ENCODE measurements around the gene E2F2. TPM values are rescaled to one million over a fixed set of nuclear protein-coding genes. Genes with fewer than 3 reads are reported as not detected.
A peak's percentile ranks its signal among the peaks of the same experiment; 100 is the strongest.

The E2F2 gene
- total and polyA plus RNA-seq, 2 of the 13 experiments (the other 11 are each of a cell fraction or from before 2014, with no cell fraction given): 0.65 to 6.6 TPM

- in situ Hi-C loops (cut with HindIII; ENCODE audit: extremely low pct_ligation_motif_present, low pct_unique_long_range_greater_than_20kb): no loop called here
- Histone ChIP-seq H2AFZ (ENCODE audit: low read length) (no peak overlapping the region), H3K4me2 (ENCODE audit: low read depth, low read length) (no peak overlapping the region), H4K20me1 (ENCODE audit: insufficient read depth, low read length) (no peaks in the 10 kb centered on the region), H3K4me1 (ENCODE audit: insufficient read depth, low read length) (peaks cover 83% of the 10 kb centered on the region), H3K9ac (ENCODE audit: insufficient read depth, low read depth, low read length) (no peak overlapping the region), H3K27me3 (ENCODE audit: control insufficient read depth in 1 of 2, insufficient read depth in 2 of 2, low read length in 2 of 2) (no peaks in the 10 kb centered on the region), H3K4me3 (replicated peaks in 1 of 3; ENCODE audit: insufficient read depth in 1 of 3, low read depth in 2 of 3, low read length in 3 of 3) (no peak overlapping the region), H3K27ac (ENCODE audit: extremely low read length, insufficient read depth, low read length) (no peak overlapping the region), H3K79me2 (ENCODE audit: insufficient read depth, low read length) (peaks cover 56% of the 10 kb centered on the region), H3K9me3 (ENCODE audit: low read length) (no peaks in the 10 kb centered on the region), H3K36me3 (replicated peaks in 1 of 2; ENCODE audit: control insufficient read depth in 1 of 2, insufficient read depth in 2 of 2, low read length in 2 of 2) (no peaks in the 10 kb centered on the region)
- 95% methylated on average over 6 of the region's 6 CpGs for WGBS (ENCODE audit: low lambda C conversion rate)
- no peak for FAIRE-seq
- no TSS peak for BruUV-seq (replicated peaks)
- DNase-seq (ENCODE audit: low spot score): no peak
- CTCF ChIA-PET (ENCODE audit: low intra/inter-chr PET ratio, low total read pairs): no interaction called here
- TF ChIP-seq, protein P1, sequence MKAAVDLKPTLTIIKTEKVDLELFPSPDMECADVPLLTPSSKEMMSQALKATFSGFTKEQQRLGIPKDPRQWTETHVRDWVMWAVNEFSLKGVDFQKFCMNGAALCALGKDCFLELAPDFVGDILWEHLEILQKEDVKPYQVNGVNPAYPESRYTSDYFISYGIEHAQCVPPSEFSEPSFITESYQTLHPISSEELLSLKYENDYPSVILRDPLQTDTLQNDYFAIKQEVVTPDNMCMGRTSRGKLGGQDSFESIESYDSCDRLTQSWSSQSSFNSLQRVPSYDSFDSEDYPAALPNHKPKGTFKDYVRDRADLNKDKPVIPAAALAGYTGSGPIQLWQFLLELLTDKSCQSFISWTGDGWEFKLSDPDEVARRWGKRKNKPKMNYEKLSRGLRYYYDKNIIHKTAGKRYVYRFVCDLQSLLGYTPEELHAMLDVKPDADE (CRISPR knock-in tag; IDR thresholded peaks at IDR 0.05): no peak
- POLR2A ChIA-PET: interaction anchor here (0.7 to 0.9 kb wide), 2 partner anchors 9 to 16 kb away, joined by 4 to 5 read pairs; partner anchors contain the start of gene ASAP3
- ATAC-seq: no peak
- intact Hi-C loops (cut with micrococcal nuclease; ENCODE audit: unreplicated experiment): no loop called here
Observed at GRCh38 chr1:23475134-23475628, 55.9 kb downstream of the E2F2 start.

GRCh38 chr1:23473037-23473800 lies 57.8 kb downstream of the E2F2 start:
- Histone ChIP-seq H3K36me3 (replicated peaks in 1 of 2; ENCODE audit: control insufficient read depth in 1 of 2, insufficient read depth in 2 of 2, low read length in 2 of 2) (no peaks in the 10 kb centered on the region), H3K4me3 (replicated peaks in 1 of 3; ENCODE audit: insufficient read depth in 1 of 3, low read depth in 2 of 3, low read length in 3 of 3) (no peak overlapping the region; a peak in 1 of 6 replicates), H3K79me2 (ENCODE audit: insufficient read depth, low read length) (peaks cover 59% of the 10 kb centered on the region), H3K27ac (ENCODE audit: extremely low read length, insufficient read depth, low read length) (peak overlapping the region; percentile 71), H3K9me3 (ENCODE audit: low read length) (no peaks in the 10 kb centered on the region), H3K27me3 (ENCODE audit: control insufficient read depth in 1 of 2, insufficient read depth in 2 of 2, low read length in 2 of 2) (no peaks in the 10 kb centered on the region), H3K4me2 (ENCODE audit: low read depth, low read length) (peak overlapping the region; percentile 69), H4K20me1 (ENCODE audit: insufficient read depth, low read length) (no peaks in the 10 kb centered on the region), H3K4me1 (ENCODE audit: insufficient read depth, low read length) (peaks cover 72% of the 10 kb centered on the region), H3K9ac (ENCODE audit: insufficient read depth, low read depth, low read length) (peak overlapping the region; percentile 20), H2AFZ (ENCODE audit: low read length) (no peak overlapping the region)
- ChIA-PET CTCF (ENCODE audit: low intra/inter-chr PET ratio, low total read pairs) (no interaction called here), POLR2A (interaction anchor here (1.0 to 1.7 kb wide), 4 partner anchors 14 to 218 kb away, joined by 3 to 9 read pairs (median 4); partner anchors contain the start of gene RPL11)
- WGBS (ENCODE audit: low lambda C conversion rate): 32% methylated on average over 6 of the region's 6 CpGs
- ATAC-seq (peak; percentile 73), FAIRE-seq (peak; percentile 49), DNase-seq (ENCODE audit: low spot score) (peak; percentile 74)
- BruUV-seq (replicated peaks): no TSS peak
- intact Hi-C loops (cut with micrococcal nuclease; ENCODE audit: unreplicated experiment) (loop anchor here (1.0 kb wide), 1 partner anchor 48 kb away; no protein-coding TSS in a partner anchor), in situ Hi-C loops (cut with HindIII; ENCODE audit: extremely low pct_ligation_motif_present, low pct_unique_long_range_greater_than_20kb) (no loop called here)
- TF ChIP-seq ZNF263 (CRISPR knock-in tag; IDR thresholded peaks at IDR 0.05) (peak; percentile 83; the same call in 1 of the 2 replicates), CREB1 (IDR thresholded peaks at IDR 0.05) (no peak), CREB1 (CRISPR knock-in tag; IDR thresholded peaks at IDR 0.05) (peak; percentile 64), FOXA3 (CRISPR knock-in tag; IDR thresholded peaks at IDR 0.05) (peak; percentile 49; the same call in 1 of the 2 replicates), FOXA1 (IDR thresholded peaks at IDR 0.05) (no peak), FOXA1 (CRISPR knock-in tag; IDR thresholded peaks at IDR 0.05) (peak; percentile 37; the same call in 1 of the 2 replicates), RFX5 (IDR thresholded peaks at IDR 0.05; ENCODE audit: low read depth, low read length) (peak; percentile 91), POLR2AphosphoS5 (IDR thresholded peaks at IDR 0.05; ENCODE audit: low read depth, low read length) (no peak), CSRNP1 (CRISPR knock-in tag; IDR thresholded peaks at IDR 0.05) (no peak), SAP130 (CRISPR knock-in tag; IDR thresholded peaks at IDR 0.05; ENCODE audit: low read depth) (0 out of 2 replicates have a peak, but pooled peaks have one; percentile 8)

Data from HepG2 (cell line).